Activated naive CD8-positive, alpha-beta T cell treated with anti-CD3 and anti-CD28 coated beads, Interleukin-2, amount 50 U/mL, for 16 hours (primary cell): ENCODE measurements around the gene PCDHGB7.
"Not testable (repeated sequence)": the region's sequence is repeated elsewhere in the genome, so short reads cannot be mapped to it uniquely, and the experiment has no call there.

Source experiments
- DNase-seq: peaks from one replicate; pipeline ENCODE4 v3.0.0-alpha.2; 2020; ENCODE audit warnings: low read depth, low spot score

Gene PCDHGB7

DNA sequence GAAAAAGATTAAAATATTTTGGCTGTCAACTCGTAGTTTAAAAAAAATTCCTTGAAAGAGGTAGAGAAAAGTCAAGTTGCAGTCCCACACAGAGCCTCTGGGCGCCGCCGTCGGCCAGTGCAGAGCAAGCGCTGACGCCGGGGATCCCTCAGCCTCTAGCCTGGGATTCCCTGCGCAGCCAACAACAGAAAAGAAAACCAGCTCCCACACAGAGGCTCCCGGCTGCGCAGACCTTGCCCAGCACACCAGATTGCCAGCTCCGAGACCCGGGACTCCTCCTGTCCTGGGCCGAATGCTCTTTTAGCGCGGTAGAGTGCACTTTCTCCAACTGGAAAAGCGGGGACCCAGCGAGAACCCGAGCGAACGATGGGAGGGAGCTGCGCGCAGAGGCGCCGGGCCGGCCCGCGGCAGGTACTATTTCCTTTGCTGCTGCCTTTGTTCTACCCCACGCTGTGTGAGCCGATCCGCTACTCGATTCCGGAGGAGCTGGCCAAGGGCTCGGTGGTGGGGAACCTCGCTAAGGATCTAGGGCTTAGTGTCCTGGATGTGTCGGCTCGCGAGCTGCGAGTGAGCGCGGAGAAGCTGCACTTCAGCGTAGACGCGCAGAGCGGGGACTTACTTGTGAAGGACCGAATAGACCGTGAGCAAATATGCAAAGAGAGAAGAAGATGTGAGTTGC lies at the start of gene PCDHGB7:
Gene PCDHGB7, plus strand, starts transcription at position 184 of the 679 bp plus-strand sequence. Its CDS starts 183 bp downstream, at position 367.
- not testable (repeated sequence) for DNase-seq

DNA sequence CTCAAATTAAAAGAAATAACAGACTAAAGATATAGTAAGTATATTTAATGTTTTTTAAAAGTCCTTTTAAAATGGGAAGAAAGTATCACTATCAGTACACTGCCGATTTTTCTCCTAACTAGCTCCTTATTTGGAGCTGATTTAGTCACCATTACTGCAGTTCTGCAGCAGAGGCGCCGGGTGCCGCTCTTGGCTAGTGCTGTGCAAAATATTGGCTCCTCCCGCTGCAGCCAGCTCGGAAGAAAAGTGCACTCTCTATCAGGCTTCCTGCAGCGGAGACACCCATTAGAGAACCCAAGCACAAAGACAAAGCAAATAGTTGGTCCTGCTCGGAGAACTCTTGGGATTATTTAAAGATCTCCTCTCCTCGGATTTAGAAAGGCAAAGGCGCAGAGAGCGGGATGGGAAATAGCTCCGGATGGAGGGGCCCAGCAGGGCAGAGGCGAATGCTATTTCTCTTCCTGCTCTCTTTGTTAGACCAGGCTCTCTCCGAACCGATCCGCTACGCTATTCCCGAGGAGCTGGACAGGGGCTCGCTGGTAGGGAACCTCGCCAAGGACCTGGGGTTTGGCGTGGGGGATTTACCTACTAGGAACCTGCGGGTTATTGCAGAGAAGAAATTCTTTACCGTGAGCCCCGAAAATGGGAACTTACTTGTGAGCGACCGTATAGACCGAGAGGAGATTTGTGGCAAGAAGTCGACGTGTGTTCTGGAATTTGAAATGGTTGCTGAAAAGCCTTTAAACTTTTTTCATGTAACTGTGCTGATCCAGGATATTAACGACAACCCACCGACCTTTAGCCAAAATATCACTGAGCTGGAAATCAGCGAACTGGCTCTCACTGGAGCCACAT lies 47.3 kb upstream of the PCDHGB7 start, which contains the start of gene PCDHGB3:
Gene PCDHGB3, plus strand, starts transcription at position 249 of the 855 bp plus-strand sequence. Its CDS starts 153 bp downstream, at position 402.
- no peak for DNase-seq

DNA sequence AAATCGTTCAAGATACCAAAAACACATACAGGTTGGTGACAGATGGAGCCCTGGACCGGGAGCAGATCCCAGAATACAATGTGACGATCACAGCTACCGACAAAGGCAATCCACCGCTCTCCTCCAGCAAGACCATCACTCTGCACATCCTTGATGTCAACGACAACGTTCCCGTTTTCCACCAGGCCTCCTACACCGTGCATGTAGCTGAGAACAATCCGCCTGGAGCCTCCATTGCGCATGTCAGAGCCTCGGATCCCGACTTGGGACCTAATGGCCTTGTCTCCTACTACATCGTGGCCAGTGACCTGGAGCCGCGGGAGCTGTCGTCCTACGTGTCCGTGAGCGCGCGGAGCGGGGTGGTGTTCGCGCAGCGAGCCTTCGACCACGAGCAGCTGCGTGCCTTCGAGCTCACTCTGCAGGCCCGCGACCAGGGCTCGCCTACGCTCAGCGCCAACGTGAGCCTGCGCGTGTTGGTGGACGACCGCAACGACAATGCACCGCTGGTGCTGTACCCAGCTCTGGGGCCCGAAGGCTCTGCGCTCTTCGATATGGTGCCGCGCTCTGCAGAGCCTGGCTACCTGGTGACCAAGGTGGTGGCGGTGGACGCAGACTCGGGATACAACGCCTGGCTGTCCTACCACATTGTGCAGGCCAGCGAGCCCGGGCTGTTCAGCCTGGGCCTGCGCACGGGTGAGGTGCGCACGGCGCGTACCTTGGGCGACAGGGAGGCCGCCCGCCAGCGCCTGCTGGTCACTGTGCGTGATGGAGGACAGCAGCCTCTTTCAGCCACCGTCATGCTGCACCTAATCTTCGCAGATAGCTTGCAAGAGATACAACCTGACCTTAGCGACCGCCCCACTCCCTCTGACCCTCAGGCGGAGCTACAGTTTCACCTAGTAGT lies 45.7 kb upstream of the PCDHGB7 start:
- DNase-seq: no peak

DNA sequence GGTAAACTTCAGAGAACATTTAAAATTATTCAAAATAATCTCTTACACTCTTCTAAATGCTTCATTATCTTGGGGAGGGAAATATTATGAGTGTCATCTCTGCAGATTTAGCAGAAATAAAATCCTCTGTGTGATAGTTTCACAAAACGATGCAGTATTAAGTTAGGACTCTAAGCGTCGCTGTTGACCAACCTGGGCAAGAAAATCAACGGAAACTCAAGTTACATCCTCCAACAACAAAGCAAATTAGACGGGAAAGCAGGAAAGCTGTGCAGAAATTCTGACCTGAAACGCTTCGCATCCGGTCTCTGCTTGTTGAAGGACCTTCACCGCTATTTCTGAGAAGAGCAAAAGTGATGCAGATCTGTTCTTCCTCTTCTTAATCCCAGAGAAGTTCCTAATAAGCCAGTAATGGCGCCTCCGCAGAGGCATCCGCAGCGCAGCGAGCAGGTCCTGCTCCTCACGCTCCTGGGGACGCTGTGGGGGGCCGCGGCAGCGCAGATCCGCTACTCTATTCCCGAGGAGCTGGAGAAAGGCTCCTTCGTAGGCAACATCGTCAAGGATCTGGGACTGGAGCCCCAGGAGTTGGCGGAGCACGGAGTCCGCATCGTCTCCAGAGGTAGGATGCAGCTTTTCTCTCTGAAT lies 43.7 kb upstream of the PCDHGB7 start, which contains the start of gene PCDHGA6:
Gene PCDHGA6, plus strand, starts transcription at position 219 of the 645 bp plus-strand sequence. Its CDS starts 193 bp downstream, at position 412.
- no peak for DNase-seq

DNA sequence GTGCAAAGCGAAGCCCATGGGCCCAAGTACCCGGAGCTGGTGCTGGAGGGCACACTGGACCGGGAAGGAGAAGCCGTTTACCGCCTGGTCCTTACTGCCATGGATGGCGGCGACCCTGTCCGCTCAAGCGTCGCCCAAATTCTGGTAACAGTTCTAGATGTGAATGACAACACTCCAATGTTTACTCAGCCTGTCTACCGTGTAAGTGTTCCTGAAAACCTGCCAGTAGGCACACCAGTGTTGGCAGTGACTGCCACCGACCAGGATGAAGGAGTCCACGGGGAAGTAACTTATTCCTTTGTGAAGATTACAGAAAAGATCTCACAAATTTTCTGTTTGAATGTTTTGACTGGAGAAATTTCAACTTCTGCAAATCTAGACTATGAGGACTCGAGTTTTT lies 42.9 kb upstream of the PCDHGB7 start:
- DNase-seq: no peak

DNA sequence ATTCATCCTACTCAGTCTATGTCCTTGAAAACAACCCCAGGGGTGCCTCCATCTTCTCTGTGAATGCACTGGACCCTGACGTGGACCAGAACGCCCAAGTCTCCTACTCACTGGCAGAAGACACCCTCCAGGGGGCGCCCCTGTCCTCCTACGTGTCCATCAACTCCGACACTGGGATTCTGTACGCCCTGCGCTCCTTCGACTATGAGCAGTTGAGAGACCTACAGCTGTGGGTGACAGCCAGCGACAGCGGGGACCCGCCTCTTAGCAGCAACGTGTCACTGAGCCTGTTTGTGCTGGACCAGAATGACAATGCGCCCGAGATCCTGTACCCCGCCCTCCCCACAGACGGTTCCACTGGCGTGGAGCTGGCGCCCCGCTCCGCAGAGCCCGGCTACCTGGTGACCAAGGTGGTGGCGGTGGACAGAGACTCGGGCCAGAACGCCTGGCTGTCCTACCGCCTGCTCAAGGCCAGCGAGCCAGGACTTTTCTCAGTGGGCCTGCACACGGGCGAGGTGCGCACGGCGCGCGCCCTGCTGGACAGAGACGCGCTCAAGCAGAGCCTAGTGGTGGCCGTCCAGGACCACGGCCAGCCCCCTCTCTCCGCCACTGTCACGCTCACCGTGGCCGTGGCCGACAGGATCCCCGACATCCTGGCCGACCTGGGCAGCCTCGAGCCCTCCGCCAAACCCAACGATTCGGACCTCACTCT lies 41.9 kb upstream of the PCDHGB7 start:
- DNase-seq: not testable (repeated sequence)

DNA sequence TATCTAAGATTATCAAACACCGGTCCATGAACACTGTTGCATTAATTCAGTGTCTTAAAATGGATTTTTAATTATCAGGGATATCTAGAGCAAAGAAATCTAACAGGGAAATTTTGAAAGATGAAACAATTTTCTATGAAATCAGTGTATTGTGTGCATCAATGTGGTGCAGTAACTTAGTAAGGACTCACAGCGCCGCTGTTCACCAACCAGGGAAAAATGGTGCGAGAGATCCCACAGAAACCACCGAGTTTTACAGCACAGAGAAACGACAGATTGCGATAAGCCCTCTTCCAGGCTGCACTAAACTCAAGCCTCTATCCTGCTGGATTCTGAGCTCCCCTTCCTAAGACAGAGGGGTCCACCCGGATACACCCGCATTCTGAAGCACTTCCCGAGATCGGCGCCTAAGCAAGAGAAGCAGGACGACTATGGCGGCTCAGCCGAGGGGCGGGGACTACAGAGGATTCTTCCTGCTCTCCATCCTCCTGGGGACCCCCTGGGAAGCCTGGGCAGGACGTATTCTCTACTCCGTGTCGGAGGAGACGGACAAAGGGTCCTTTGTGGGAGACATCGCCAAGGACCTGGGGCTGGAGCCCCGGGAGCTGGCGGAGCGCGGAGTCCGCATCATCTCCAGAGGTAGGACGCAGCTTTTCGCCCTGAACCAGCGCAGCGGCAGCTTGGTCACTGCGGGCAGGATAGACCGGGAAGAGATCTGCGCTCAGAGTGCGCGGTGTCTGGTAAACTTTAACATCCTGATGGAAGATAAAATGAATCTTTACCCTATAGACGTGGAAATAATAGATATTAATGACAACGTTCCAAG lies 34.8 kb upstream of the PCDHGB7 start, which contains the start of gene PCDHGA7:
Gene PCDHGA7, plus strand, starts transcription at position 274 of the 826 bp plus-strand sequence. Its CDS starts 158 bp downstream, at position 432.
- no peak for DNase-seq

DNA sequence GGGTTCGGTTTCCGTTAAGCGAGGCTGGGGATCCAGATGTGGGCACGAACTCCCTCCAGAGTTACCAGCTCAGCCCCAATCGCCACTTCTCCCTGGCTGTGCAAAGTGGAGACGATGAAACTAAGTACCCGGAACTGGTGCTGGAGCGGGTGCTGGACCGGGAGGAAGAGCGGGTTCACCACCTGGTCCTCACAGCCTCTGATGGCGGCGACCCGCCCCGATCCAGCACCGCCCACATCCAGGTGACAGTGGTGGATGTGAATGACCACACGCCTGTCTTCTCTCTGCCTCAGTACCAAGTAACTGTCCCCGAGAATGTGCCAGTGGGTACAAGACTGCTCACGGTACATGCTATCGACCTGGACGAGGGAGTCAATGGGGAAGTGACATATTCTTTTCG lies 34.1 kb upstream of the PCDHGB7 start:
- no peak for DNase-seq

DNA sequence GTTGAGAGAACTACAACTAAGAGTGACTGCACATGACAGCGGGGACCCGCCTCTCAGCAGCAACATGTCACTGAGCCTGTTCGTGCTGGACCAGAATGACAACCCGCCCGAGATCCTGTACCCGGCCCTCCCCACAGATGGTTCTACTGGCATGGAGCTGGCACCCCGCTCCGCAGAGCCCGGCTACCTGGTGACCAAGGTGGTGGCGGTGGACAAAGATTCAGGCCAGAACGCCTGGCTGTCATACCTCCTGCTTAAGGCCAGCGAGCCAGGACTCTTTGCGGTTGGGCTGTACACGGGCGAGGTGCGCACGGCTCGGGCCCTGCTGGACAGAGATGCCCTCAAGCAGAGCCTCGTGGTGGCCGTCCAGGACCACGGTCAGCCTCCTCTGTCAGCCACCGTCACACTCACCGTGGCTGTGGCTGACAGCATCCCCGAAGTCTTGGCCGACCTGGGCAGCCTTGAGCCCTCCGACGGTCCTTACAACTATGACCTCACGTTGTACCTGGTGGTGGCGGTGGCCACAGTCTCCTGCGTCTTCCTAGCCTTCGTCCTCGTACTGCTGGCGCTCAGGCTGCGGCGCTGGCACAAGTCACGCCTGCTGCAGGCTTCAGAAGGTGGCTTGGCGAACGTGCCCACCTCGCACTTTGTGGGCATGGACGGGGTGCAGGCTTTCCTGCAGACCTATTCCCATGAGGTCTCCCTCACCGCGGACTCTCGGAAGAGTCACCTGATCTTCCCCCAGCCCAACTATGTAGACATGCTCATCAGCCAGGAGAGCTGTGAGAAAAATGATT lies 32.8 kb upstream of the PCDHGB7 start:
- DNase-seq: no peak

DNA sequence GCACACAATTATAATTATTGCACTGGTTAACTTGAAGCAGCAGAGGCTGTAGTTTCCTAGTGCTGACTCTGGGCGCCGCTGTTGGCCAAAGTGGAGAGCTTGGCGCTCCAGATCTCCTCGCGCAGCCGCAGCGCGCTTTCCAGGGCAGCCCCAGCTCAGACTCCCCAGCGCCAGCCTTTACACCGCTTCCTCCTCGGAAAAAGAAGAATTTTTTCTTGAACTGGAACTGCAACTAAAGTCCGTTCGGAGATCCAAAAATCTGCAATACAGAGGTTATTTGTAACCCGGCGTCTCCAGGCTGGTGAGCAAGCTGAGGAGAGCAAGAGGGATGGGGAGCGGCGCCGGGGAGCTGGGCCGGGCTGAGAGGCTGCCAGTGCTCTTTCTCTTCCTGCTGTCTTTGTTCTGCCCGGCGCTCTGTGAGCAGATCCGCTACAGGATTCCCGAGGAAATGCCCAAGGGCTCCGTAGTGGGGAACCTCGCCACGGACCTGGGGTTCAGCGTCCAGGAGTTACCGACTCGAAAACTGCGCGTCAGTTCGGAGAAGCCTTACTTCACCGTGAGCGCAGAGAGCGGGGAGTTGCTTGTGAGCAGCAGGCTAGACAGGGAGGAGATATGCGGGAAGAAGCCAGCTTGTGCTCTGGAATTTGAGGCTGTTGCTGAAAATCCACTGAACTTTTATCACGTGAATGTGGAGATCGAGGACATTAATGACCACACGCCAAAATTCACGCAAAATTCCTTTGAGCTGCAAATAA lies 29.7 kb upstream of the PCDHGB7 start, which contains the start of gene PCDHGB4:
Gene PCDHGB4, plus strand, starts transcription at position 142 of the 755 bp plus-strand sequence. Its CDS starts 187 bp downstream, at position 329.
- not testable (repeated sequence) for DNase-seq

DNA sequence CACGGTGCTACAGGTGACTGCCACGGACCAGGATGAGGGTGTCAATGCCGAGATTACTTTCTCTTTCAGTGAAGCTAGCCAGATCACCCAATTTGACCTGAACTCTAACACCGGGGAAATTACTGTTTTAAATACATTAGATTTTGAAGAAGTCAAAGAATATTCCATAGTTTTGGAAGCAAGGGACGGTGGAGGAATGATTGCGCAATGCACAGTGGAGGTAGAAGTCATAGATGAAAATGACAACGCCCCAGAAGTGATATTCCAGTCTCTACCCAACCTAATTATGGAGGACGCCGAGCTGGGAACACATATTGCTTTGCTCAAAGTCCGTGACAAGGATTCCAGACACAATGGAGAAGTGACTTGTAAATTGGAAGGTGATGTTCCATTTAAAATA lies 28.8 kb upstream of the PCDHGB7 start:
- DNase-seq: no peak

DNA sequence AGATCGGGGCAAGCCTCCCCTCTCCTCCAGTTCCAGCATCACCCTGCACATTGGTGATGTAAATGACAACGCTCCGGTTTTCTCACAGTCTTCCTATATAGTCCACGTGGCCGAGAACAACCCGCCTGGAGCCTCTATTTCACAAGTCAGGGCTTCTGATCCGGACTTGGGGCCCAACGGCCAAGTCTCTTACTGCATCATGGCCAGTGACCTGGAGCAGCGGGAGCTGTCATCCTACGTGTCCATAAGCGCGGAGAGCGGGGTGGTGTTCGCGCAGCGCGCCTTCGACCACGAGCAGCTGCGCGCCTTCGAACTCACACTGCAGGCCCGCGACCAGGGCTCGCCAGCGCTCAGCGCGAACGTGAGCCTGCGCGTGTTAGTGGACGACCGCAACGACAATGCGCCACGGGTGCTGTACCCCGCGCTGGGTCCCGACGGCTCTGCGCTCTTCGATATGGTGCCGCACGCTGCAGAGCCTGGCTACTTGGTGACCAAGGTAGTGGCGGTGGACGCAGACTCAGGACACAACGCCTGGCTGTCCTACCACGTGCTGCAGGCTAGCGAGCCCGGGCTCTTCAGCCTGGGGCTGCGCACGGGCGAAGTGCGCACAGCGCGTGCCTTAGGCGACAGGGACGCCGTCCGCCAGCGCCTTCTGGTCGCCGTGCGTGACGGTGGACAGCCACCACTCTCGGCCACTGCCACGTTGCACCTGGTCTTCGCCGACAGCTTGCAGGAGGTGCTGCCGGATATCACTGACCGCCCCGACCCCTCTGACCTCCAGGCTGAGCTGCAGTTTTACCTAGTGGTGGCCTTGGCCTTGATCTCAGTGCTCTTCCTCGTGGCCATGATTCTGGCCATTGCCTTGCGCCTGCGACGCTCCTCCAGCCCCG lies 28.1 kb upstream of the PCDHGB7 start:
- no peak for DNase-seq

DNA sequence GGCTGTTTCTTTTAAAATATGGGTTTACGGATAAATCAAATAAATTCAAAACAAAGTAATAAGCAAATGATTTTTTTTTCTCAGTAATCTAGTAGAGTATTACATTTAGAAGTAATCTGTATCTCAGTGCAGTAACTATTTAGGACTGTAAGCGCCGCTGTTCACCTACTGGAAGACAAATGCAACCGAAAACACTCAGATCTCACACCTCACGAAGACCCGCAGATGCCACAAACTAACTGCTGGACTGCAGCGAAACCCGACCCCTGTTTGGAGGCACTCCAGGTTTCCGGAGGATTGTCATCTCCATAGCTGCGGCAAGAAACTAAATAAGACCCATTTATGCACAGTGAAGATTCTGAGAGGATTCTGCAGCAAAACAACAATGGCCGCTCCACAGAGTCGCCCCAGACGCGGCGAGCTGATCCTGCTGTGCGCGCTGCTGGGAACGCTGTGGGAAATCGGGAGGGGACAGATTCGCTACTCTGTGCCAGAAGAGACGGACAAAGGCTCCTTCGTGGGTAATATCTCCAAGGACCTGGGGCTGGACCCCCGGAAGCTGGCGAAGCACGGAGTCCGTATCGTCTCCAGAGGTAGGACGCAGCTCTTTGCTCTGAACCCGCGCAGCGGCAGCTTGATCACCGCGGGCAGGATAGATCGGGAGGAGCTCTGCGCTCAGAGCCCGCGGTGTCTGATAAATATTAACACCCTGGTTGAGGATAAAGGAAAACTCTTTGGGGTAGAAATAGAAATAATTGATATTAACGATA lies 24.9 kb upstream of the PCDHGB7 start, which contains the start of gene PCDHGA8:
Gene PCDHGA8, plus strand, starts transcription at position 205 of the 770 bp plus-strand sequence. Its CDS starts 181 bp downstream, at position 386.
- DNase-seq: no peak

DNA sequence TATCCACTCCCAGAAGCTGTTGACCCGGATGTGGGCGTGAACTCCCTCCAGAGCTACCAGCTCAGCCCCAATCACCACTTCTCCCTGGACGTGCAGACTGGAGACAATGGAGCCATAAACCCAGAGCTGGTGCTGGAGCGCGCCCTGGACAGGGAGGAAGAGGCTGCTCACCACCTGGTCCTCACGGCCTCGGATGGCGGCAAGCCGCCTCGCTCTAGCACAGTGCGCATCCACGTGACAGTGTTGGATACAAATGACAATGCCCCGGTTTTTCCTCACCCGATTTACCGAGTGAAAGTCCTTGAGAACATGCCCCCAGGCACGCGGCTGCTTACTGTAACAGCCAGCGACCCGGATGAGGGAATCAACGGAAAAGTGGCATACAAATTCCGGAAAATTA lies 24.2 kb upstream of the PCDHGB7 start:
- DNase-seq: no peak

DNA sequence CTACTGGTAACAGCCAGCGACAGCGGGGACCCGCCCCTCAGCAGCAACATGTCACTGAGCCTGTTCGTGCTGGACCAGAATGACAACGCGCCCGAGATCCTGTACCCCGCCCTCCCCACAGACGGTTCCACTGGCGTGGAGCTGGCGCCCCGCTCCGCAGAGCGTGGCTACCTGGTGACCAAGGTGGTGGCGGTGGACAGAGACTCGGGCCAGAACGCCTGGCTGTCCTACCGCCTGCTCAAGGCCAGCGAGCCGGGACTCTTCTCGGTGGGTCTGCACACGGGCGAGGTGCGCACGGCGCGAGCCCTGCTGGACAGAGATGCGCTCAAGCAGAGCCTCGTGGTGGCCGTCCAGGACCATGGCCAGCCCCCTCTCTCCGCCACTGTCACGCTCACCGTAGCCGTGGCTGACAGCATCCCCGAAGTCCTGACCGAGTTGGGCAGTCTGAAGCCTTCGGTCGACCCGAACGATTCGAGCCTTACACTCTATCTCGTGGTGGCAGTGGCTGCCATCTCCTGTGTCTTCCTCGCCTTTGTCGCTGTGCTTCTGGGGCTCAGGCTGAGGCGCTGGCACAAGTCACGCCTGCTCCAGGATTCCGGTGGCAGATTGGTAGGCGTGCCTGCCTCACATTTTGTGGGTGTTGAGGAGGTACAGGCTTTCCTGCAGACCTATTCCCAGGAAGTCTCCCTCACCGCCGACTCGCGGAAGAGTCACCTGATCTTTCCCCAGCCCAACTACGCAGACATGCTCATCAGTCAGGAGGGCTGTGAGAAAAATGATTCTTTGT lies 22.9 kb upstream of the PCDHGB7 start:
- DNase-seq: not testable (repeated sequence)
